Measurements from ENCODE around the gene MBD3L1. TPM values are rescaled to one million over a fixed set of nuclear protein-coding genes. Genes with fewer than 3 reads are reported as not detected.

The MBD3L1 gene
- total and polyA plus RNA-seq, 2 of the 4 experiments (the other 2 are of a cell fraction), result not detected

DNA sequence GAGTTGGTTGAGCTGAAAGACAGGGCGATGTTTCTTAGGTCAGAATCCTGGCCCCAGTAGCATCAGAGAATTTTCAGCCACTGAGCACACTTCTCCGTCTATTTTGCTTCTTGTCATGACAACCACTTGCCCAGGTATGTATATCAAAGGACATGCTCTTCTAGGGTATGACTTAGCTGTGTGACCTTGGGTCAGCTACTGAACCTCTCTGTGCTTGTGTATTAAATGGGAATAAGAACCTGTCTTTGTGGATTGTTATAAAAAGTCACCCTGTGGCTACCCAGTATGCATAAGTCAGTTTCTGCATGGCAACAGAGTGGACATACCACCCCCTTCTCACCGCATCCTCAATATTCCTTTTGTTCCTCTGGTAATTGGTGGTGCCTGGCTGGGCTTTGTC is 26.1 kb downstream of the MBD3L1 start:
- Histone ChIP-seq H4K8ac (ENCODE audit: low read depth in 2 of 2, low read length in 2 of 2) (no peak overlapping the region), H3K14ac (replicated peaks; ENCODE audit: low read depth, low read length) (no peak overlapping the region), H2AFZ (replicated peaks; ENCODE audit: low read length, poor library complexity) (no peak overlapping the region), H4K5ac (ENCODE audit: low read depth, low read length) (no peak overlapping the region), H2BK20ac (ENCODE audit: low read depth, low read length) (no peak overlapping the region), H3K79me1 (ENCODE audit: low read depth in 1 of 2, low read length in 2 of 2) (no peaks in the 10 kb centered on the region), H3K56ac (ENCODE audit: extremely low read depth, insufficient read depth, low read length) (no peak overlapping the region), H2AK5ac (ENCODE audit: low read depth, low read length) (no peak overlapping the region), H2AK9ac (replicated peaks; ENCODE audit: low read depth, low read length, poor library complexity) (no peak overlapping the region), H3K27me3 (ENCODE audit: control insufficient read depth, insufficient read depth, low read length) (no peaks in the 10 kb centered on the region), H2BK120ac (ENCODE audit: low read depth, low read length) (no peak overlapping the region), H3K23ac (ENCODE audit: low read depth, low read length) (no peak overlapping the region), H3K27ac (ENCODE audit: insufficient read depth, low read length) (no peak overlapping the region), H3K9ac (ENCODE audit: low read depth, low read length) (no peak overlapping the region), H3K36me3 (ENCODE audit: control insufficient read depth, insufficient read depth, low read length) (no peaks in the 10 kb centered on the region), H4K20me1 (ENCODE audit: insufficient read depth, low read length) (no peaks in the 10 kb centered on the region), H3K4ac (ENCODE audit: low read depth, low read length) (no peak overlapping the region), H3K9me1 (ENCODE audit: insufficient read depth, low read length) (no peaks in the 10 kb centered on the region), H2BK15ac (ENCODE audit: low read depth, low read length) (no peak overlapping the region), H3K4me2 (ENCODE audit: low read depth, low read length) (no peak overlapping the region), H3K18ac (ENCODE audit: low read depth, low read length) (no peak overlapping the region), H4K91ac (ENCODE audit: insufficient read depth, low read depth, low read length) (no peak overlapping the region), H3K4me3 (ENCODE audit: insufficient read depth, low read depth, low read length) (no peak overlapping the region), H3K4me1 (ENCODE audit: control insufficient read depth, insufficient read depth, low read length) (no peaks in the 10 kb centered on the region), H3K9me3 (ENCODE audit: control insufficient read depth, insufficient read depth, low read length) (peaks cover 23% of the 10 kb centered on the region), H2BK5ac (ENCODE audit: low read depth, low read length, poor library complexity, severe bottlenecking) (no peak overlapping the region)
- CTCF ChIA-PET, result no interaction called here
- TF ChIP-seq MAZ (IDR thresholded peaks at IDR 0.05; ENCODE audit: borderline replicate concordance, low read depth, low read length), result no peak
- no peak for TF ChIP-seq SMC3 (IDR thresholded peaks at IDR 0.05; ENCODE audit: low read depth, low read length)
- no peak for TF ChIP-seq CEBPB (IDR thresholded peaks at IDR 0.05; ENCODE audit: low read depth, low read length)
- TF ChIP-seq MXI1 (IDR thresholded peaks at IDR 0.05; ENCODE audit: borderline replicate concordance, low read depth, low read length), result no peak
- TF ChIP-seq BHLHE40 (IDR thresholded peaks at IDR 0.05; ENCODE audit: low read depth, low read length), result no peak
- no peak for TF ChIP-seq FOS (IDR thresholded peaks at IDR 0.05; ENCODE audit: low read depth, low read length)
- no peak for TF ChIP-seq RAD21 (IDR thresholded peaks at IDR 0.05; ENCODE audit: low read length)
- no peak for TF ChIP-seq CTCF (conservative IDR thresholded peaks at IDR 0.05; ENCODE audit: low read depth, low read length)
- no peak for TF ChIP-seq MAFK (IDR thresholded peaks at IDR 0.05; ENCODE audit: low read depth, low read length)
- TF ChIP-seq CHD1 (IDR thresholded peaks at IDR 0.05; ENCODE audit: low read depth, low read length), result no peak
- TF ChIP-seq POLR2A (IDR thresholded peaks at IDR 0.05; ENCODE audit: low read depth, low read length), result no peak
- TF ChIP-seq, protein P1, sequence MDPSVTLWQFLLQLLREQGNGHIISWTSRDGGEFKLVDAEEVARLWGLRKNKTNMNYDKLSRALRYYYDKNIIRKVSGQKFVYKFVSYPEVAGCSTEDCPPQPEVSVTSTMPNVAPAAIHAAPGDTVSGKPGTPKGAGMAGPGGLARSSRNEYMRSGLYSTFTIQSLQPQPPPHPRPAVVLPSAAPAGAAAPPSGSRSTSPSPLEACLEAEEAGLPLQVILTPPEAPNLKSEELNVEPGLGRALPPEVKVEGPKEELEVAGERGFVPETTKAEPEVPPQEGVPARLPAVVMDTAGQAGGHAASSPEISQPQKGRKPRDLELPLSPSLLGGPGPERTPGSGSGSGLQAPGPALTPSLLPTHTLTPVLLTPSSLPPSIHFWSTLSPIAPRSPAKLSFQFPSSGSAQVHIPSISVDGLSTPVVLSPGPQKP (IDR thresholded peaks at IDR 0.05; ENCODE audit: borderline replicate concordance, low read depth, low read length), result no peak
- TF ChIP-seq USF2 (IDR thresholded peaks at IDR 0.05; ENCODE audit: low read depth, low read length), result no peak
- TF ChIP-seq RFX5 (IDR thresholded peaks at IDR 0.05; ENCODE audit: low read depth, low read length), result no peak
- TF ChIP-seq NFE2L2 (IDR thresholded peaks at IDR 0.05; ENCODE audit: low read depth, low read length), result no peak
- TF ChIP-seq RCOR1 (IDR thresholded peaks at IDR 0.05; ENCODE audit: insufficient replicate concordance, low read length), result no peak
- POLR2A ChIA-PET (ENCODE audit: unreplicated experiment), result no interaction called here
- no TSS peak for BruUV-seq (replicated peaks)
- intact Hi-C loops (cut with micrococcal nuclease) (no loop called here), dilution Hi-C loops (cut with HindIII; ENCODE audit: low sequenced_read_pairs, unreplicated experiment) (no loop called here), in situ Hi-C loops (cut with MboI; ENCODE audit: low sequenced_read_pairs) (no loop called here)
- WGBS, 2 experiments (ENCODE audit: extremely low coverage in 2 of 2, insufficient read length in 1 of 2), result no CpG with 5 or more reads among the region's 3 CpGs
- no peak for DNase-seq
- ATAC-seq (ENCODE audit: low read depth), result no peak
